ENCODE results near the gene RUBCN. TPM values are rescaled to one million over a fixed set of nuclear protein-coding genes. Genes with fewer than 3 reads are reported as not detected.

The RUBCN gene
- total RNA-seq, result 10 to 100 TPM; 33.8 to 34.0 TPM

DNA sequence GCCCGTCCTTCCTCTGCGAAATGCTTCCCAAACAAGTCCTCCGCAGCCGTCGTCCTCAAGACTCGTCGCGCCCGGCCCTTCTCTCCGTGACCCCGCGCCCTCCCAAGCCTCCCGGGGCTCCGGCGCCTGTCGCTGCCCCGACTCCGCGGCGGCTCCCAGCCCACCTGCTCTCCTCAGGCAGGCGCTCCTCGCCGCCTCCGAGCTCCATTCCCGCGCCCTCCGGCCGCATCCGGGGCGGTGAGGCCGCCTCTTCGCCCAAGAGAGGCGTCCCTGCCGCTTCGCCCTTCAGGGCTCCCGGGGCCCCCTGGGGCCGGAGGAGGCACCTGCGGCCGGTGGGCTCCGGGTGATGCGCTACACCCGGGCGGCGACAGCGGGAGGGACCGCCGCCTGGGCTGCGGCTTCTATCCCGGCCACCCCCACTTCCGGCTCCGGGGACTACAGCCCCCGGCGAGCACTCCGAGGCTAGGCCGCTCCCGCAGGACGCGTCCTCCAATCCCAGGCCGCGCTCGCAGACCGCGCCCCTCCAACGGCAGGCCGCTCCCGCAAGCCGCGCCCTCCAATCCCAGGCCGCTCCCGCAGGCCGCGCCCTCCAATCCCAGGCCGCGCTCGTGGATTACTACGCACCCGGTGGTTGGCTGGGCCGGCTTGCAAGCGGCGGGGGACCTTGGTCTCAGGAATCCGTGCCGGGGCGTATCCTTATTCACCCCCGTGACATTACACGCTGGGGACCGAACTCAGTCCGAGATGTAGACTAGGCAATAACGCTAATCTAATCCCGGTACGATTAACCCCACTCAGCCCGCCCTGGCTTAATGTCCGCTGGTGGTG lies at the start of gene RUBCN:
Gene RUBCN (minus strand): TSS at position 414 of the 828 bp plus-strand sequence. CDS start 185 bp downstream, at position 229.
- peaks cover 15% of the 10 kb centered on the region for H3K4me1 Mint-ChIP-seq
- H3K36me3 Mint-ChIP-seq (ENCODE audit: low read depth), result peaks cover 23% of the 10 kb centered on the region
- peak within 1 kb of the TSS; percentile 86 for H3K27ac Mint-ChIP-seq
- ATAC-seq (replicated peaks), result peak; percentile 95
- peak within 1 kb of the TSS; percentile 93 for H3K4me3 Mint-ChIP-seq
- no peaks in the 10 kb centered on the region for H3K9me3 Mint-ChIP-seq
- H3K27me3 Mint-ChIP-seq, result no peaks in the 10 kb centered on the region

DNA sequence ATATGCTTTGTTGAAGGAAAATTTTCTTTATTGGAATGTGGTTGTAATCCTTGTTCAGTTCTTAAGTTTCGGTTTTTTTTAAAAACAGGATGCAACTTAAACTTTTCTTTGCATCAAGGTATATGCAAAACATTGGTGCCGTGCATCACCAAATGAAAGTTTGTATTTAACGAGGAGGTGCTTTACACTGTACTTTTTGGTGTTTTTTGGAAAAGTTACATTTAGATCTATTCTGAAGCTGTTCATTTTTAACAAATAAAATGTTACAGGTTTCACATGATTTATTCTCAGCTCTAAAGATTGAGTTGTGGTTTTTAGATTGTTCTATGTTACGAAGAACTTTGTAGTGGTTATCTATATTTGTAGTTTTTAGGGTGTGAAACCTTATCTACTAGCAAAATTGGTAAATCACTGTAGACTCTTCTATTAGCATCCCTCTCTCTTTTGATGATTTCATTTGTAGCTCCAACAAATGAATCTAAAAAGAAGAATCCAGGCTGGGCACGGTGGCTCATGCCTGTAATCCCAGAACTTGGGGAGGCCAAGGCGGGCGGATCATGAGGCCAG lies 47.4 kb upstream of the RUBCN start:
- Mint-ChIP-seq H3K36me3 (ENCODE audit: low read depth) (peaks cover 51% of the 10 kb centered on the region), H3K27me3 (no peaks in the 10 kb centered on the region), H3K9me3 (no peaks in the 10 kb centered on the region), H3K4me1 (no peaks in the 10 kb centered on the region), H3K4me3 (no peak overlapping the region), H3K27ac (no peak overlapping the region)
- ATAC-seq (replicated peaks), result no peak

DNA sequence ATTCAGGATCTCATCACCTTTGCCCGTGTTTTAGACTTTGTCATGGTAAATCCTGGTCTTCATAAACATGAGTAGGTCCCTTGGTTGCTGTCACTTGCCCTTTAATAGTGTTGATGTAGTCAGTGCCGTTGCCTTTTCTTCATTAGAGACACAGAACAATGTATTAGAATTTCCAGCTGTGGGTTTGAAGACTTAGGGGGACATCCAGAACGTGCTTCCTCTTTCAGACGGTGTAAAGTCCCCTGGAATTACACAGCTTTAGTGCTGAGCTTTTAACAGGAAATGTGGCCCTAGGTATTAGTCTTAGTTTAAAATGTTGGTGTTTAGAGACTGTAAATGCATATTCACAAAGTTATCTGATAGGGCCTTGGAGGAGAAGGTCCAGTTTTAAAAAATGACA lies 45.5 kb upstream of the RUBCN start:
- H3K4me3 Mint-ChIP-seq, result no peak overlapping the region
- no peak for ATAC-seq (replicated peaks)
- H3K36me3 Mint-ChIP-seq (ENCODE audit: low read depth), result peaks cover 69% of the 10 kb centered on the region
- no peak overlapping the region for H3K27ac Mint-ChIP-seq
- no peaks in the 10 kb centered on the region for H3K9me3 Mint-ChIP-seq
- no peaks in the 10 kb centered on the region for H3K27me3 Mint-ChIP-seq
- H3K4me1 Mint-ChIP-seq, result no peaks in the 10 kb centered on the region

DNA sequence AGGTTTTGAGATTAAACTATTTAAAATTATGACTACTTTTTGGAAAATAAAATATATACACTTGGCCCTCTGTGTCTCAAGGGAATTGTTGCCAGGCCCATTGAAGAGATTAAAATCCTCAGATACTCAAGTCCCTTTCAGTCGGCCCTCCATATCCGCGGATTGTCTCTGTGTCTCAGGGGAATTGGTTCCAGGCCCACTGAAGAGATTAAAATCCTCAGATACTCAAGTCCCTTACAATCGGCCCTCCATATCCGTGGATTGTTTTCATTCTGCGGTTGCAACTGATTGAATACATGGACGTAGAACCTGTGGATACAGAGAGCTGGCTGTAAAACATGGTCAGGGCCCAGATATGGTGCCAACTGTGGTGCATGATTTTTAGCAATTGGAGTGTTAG lies 38.6 kb upstream of the RUBCN start:
- H3K4me3 Mint-ChIP-seq, result no peak overlapping the region

DNA sequence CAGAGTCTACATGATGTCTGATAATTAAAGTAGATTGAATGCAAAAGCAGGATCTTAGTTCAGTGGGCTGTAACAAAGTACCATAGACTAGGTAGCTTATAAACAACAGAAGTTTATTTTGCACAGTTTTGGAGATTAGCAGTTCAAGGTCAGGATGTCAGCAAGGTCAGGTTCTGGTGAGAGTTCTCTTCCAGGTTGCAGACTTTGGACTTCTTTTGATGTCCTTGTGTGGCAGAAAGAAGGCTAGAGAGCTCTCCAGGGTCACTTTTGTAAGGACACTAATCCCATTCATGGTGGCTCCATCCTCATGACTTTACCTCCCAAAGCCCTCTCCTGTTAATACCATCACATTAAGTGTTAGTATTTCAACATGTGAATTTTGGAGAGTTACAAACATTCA lies 25.1 kb upstream of the RUBCN start:
- Mint-ChIP-seq H3K36me3 (ENCODE audit: low read depth) (peaks cover 33% of the 10 kb centered on the region), H3K27ac (no peak overlapping the region), H3K27me3 (no peaks in the 10 kb centered on the region), H3K9me3 (no peaks in the 10 kb centered on the region), H3K4me3 (no peak overlapping the region), H3K4me1 (no peaks in the 10 kb centered on the region)
- no peak for ATAC-seq (replicated peaks)

More for the DNA sequence above, 38.6 kb upstream of the RUBCN start:
- H3K27me3 Mint-ChIP-seq, result no peaks in the 10 kb centered on the region
- no peaks in the 10 kb centered on the region for H3K9me3 Mint-ChIP-seq
- H3K4me1 Mint-ChIP-seq, result no peaks in the 10 kb centered on the region
- peak overlapping the region; percentile 3 for H3K27ac Mint-ChIP-seq
- no peak for ATAC-seq (replicated peaks)
- peaks cover 90% of the 10 kb centered on the region for H3K36me3 Mint-ChIP-seq (ENCODE audit: low read depth)

DNA sequence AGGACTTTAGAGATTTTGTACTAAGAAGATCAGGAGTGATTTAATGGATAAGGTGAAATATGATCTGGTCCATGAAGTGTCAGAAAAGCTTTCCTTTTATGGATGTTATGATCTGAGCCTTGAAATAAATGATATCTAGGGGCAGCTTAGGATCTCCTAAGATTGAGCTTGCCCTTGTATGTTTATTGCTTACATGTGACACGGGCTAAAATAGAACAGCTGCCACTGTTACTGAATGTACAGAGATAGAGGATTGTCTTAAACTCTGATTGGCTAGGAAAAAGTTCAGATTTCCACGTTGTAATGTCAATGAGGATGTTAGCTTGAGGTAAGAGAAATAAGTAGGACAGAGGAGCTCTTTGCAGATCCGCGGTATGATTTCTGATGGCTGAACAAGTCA lies 21.8 kb upstream of the RUBCN start:
- H3K4me3 Mint-ChIP-seq, result no peak overlapping the region

DNA sequence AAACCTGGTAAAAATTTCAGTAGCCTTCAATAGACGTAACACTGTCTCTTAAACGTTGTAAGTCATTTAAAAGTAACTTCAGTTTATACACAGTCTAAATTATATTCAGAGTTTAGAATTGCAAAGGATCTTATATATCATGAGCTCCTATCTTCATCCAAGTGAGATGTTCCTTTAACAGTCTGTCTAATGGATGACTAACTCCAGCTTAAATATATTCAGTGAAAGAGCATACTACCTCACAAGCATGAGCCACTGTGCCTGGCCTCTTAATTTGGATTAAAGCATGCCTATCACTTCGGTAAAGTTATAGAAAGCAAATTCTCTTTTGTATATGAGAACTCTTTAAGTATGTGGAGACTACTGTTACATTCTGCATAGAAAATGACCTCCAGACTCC lies 20.0 kb upstream of the RUBCN start:
- Mint-ChIP-seq H3K9me3 (no peaks in the 10 kb centered on the region), H3K27me3 (no peaks in the 10 kb centered on the region), H3K36me3 (ENCODE audit: low read depth) (peaks cover 11% of the 10 kb centered on the region), H3K27ac (no peak overlapping the region), H3K4me3 (peak overlapping the region; percentile 58), H3K4me1 (peaks cover 19% of the 10 kb centered on the region)
- ATAC-seq (replicated peaks), result no peak

More for the DNA sequence above, 21.8 kb upstream of the RUBCN start:
- H3K9me3 Mint-ChIP-seq, result no peaks in the 10 kb centered on the region
- no peak for ATAC-seq (replicated peaks)
- peaks cover 11% of the 10 kb centered on the region for H3K4me1 Mint-ChIP-seq
- H3K36me3 Mint-ChIP-seq (ENCODE audit: low read depth), result peaks cover 13% of the 10 kb centered on the region
- H3K27me3 Mint-ChIP-seq, result no peaks in the 10 kb centered on the region
- H3K27ac Mint-ChIP-seq, result no peak overlapping the region

DNA sequence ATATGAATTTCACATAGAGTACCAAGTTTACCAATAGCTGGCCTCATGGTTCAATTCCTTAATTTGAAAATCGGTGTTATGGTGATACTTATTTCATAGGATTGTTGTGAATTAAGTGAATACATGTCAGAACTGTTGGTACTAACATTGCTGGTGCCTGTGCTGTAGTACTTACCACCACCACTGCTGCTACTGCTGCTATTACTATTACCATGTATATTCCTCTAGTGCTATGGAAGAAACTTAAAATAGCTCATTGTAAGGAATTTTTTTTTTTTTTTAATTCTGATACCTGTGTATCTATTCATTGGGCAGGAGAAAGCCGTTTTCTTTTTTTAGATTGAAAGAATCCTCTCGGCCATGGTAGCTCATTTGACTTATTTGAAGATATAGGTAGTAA lies 16.6 kb upstream of the RUBCN start:
- H3K4me1 Mint-ChIP-seq, result peaks cover 34% of the 10 kb centered on the region
- H3K36me3 Mint-ChIP-seq (ENCODE audit: low read depth), result peaks cover 16% of the 10 kb centered on the region
- no peaks in the 10 kb centered on the region for H3K27me3 Mint-ChIP-seq
- H3K9me3 Mint-ChIP-seq, result no peaks in the 10 kb centered on the region
- H3K4me3 Mint-ChIP-seq, result peak overlapping the region; percentile 95
- no peak for ATAC-seq (replicated peaks)
- peak overlapping the region; percentile 86 for H3K27ac Mint-ChIP-seq

DNA sequence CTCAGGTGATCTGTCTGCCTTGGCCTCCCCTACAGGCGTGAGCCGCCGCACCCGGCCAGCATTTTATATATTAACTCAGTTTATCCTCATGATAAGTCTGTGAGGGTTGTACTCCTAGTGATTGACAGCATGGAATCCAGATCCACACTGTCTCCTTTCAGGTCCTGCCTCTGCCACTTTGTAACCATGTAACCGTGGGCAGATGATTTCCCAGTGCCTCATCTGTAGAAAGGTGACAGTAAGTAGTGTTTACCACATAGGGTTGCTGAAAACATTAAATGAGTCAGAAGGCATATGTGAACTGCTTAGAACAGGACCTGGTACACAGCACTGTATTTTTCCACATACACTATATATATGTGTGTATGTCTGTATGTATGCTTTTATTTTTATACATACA lies 15.4 kb upstream of the RUBCN start:
- Mint-ChIP-seq H3K27me3 (no peaks in the 10 kb centered on the region), H3K36me3 (ENCODE audit: low read depth) (peaks cover 16% of the 10 kb centered on the region), H3K4me1 (peaks cover 34% of the 10 kb centered on the region), H3K9me3 (no peaks in the 10 kb centered on the region), H3K4me3 (peak overlapping the region; percentile 95), H3K27ac (peak overlapping the region; percentile 86)
- ATAC-seq (replicated peaks), result peak; percentile 68

DNA sequence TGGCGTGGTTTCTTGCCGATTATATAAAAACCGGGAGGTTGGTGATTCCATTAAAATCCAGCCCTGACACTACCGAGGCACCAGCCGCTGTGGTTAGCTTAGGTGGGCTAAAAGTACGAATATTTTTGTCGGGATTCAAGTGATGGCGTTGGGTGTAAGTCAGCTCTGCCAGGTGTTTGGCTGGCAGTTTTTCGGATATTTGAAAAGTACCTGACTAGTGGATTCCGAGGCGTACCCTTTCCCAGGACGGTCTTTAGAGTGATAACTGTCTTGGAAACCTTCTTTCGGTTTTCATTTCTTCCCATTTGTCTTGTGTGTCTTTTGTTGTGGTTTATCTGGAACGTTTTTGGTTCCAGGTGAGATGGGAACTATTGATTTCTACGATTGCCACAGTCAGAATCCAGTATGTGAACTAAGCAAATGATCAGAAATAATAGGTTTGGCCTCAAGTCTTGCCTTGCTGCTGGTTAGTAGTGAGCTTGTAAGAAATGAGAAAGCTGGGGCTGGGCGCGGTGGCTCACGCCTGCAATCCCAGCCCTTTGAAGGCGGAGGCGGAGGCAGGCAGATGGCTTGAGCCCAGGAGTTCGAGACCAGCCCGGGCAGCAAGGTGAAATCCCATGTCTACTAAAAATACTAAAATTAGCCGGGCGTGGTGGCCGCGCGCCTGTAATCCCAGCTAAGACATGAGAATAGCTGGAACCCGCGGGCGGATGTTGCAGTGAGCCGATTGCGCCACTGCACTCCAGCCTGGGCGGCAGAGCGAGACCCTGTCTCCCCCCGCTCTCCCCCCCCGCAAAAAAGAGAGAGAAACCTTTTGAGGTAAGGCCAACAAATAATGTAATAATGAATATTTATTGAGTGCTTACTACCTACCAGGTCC lies 14.4 kb upstream of the RUBCN start:
- Mint-ChIP-seq H3K4me3 (peak overlapping the region; percentile 95), H3K9me3 (no peaks in the 10 kb centered on the region), H3K36me3 (ENCODE audit: low read depth) (peaks cover 6% of the 10 kb centered on the region), H3K27me3 (no peaks in the 10 kb centered on the region), H3K27ac (peak overlapping the region; percentile 93), H3K4me1 (peaks cover 31% of the 10 kb centered on the region)
- ATAC-seq (replicated peaks), result peak; percentile 14

DNA sequence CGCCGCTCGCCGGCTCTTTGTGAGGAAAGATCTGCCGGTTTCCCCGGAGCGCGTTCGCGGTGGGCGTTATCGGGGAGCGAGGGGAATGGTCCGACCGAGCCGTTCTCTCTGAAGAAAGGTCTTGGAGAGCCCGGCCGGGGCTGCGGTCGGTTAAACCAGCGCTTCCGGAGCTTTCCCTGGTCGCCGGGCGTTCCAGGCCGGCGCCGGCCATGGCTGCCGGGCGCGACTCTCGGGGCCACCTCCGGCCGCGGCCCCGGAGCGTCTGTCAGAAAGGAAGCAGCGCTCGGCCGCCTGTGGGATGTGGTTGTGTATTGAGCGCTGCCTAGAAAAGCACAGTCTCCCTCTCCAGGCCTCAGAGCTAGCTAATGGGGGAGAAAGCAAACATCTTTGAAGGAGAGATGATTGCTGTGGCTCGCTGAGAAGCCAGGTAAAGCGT lies 13.7 kb upstream of the RUBCN start:
- no peaks in the 10 kb centered on the region for H3K9me3 Mint-ChIP-seq
- H3K27me3 Mint-ChIP-seq, result no peaks in the 10 kb centered on the region
- peaks cover 5% of the 10 kb centered on the region for H3K36me3 Mint-ChIP-seq (ENCODE audit: low read depth)
- H3K4me1 Mint-ChIP-seq, result peaks cover 29% of the 10 kb centered on the region
- ATAC-seq (replicated peaks), result peak; percentile 65
- H3K4me3 Mint-ChIP-seq, result peak overlapping the region; percentile 95
- peak overlapping the region; percentile 93 for H3K27ac Mint-ChIP-seq

DNA sequence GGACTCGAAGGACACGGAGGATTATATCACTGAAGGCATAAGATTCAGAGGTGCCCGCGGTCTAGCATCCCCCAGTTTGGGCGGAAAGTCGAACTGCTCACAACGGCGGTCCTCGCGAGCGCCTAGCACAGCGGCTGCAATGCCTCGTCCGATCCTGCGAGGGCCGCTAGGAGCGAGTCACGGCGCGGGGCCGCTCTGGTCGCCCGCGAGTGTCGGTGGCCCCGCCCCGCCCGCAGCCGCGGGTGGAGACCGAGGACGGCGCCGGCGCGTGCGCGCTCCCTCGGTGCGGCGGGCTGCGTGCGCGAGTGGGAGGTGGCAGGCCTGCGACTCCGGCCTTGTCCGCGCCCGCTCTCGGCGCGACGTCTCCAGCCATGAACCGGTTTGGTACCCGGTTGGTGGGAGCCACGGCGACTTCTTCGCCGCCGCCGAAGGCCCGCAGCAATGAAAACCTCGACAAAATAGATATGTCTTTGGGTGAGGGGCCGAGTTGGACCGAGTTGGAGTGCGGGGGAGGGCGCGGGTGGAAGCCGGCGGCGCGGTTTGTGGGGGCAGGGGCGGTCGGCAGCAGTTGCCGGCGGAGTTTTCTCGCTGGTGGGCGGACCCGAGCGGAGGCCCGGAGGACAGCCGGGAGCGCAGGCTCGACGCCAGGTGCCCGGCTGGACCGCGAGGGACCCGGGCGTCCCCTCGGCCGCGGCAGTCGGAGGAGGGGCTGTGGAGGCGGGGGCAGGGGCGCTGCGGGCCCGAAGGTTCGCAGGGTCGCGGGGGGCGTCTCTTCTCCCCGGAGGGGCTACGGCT lies 13.1 kb upstream of the RUBCN start, which contains the start of gene FYTTD1:
Gene FYTTD1 (plus strand): TSS at position 283 of the 795 bp plus-strand sequence. CDS start 89 bp downstream, at position 372.
- H3K27me3 Mint-ChIP-seq, result no peaks in the 10 kb centered on the region
- peaks cover 25% of the 10 kb centered on the region for H3K4me1 Mint-ChIP-seq
- no peaks in the 10 kb centered on the region for H3K9me3 Mint-ChIP-seq
- peaks cover 5% of the 10 kb centered on the region for H3K36me3 Mint-ChIP-seq (ENCODE audit: low read depth)
- peak within 1 kb of the TSS; percentile 95 for H3K4me3 Mint-ChIP-seq
- peak within 1 kb of the TSS; percentile 93 for H3K27ac Mint-ChIP-seq
- ATAC-seq (replicated peaks), result peak; percentile 76

DNA sequence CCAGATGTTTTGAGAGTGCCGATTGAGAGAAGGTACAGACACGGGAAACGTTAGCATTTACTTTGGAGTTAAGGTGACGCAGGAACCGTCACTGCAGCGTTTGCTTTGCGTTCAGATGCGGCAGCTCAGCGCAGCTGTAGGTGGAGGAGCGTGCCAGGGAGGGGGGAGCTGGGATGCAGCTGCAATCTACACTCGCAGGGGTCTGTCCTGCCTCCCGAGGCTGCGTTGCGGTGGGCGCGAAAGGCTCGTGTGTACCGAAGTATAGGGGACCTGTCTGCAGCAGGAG lies 12.6 kb upstream of the RUBCN start:
- Mint-ChIP-seq H3K9me3 (no peaks in the 10 kb centered on the region), H3K4me1 (peaks cover 23% of the 10 kb centered on the region), H3K36me3 (ENCODE audit: low read depth) (peaks cover 5% of the 10 kb centered on the region), H3K27ac (peak overlapping the region; percentile 93), H3K4me3 (peak overlapping the region; percentile 95), H3K27me3 (no peaks in the 10 kb centered on the region)
- ATAC-seq (replicated peaks), result peak; percentile 38

All from activated T-helper 17 cell treated with anti-CD3 and anti-CD28 coated beads, Interleukin-2, amount 50 U/mL, for 72 hours (primary cell).